BE2C (cell line): ENCODE results near the gene PLET1.
A peak's percentile ranks its signal among the peaks of the same experiment; 100 is the strongest.

Experiments
- DNase-seq: peaks from one replicate; pipeline ENCODE4 v3.0.0-alpha.2; 2020
- H3K27me3 ChIP-seq: fragments of 250-450 bp; sonication (Bioruptor Pico); 2 replicates; pipeline ENCODE4 v1.5.1; 2020; ENCODE audit warnings: mild to moderate bottlenecking
- H3K36me3 ChIP-seq: fragments of 250-450 bp; sonication (Bioruptor Pico); 2 replicates; pipeline ENCODE4 v1.5.1; 2020; ENCODE audit warnings: mild to moderate bottlenecking
- H3K4me1 ChIP-seq: fragments of 250-450 bp; sonication (Bioruptor Pico); 2 replicates; pipeline ENCODE4 v1.5.1; 2020
- H3K4me3 ChIP-seq: 2 replicates; pipeline ENCODE4 v1.5.1; 2011; ENCODE audit warnings: low read depth, low read length
- H3K9me3 ChIP-seq: fragments of 250-450 bp; sonication (Bioruptor Pico); 2 replicates; pipeline ENCODE4 v1.5.1; 2020
- CTCF ChIP-seq: IDR thresholded peaks from 2 replicates; pipeline ENCODE4 v1.5.1; 2012; ENCODE audit warnings: mild to moderate bottlenecking, low read depth, low read length

Gene PLET1

GRCh38 chr11:112221274-112221835 lies 39.3 kb downstream of the PLET1 start:
- no peaks in the 10 kb centered on the region for H3K9me3 ChIP-seq
- no peak for TF ChIP-seq CTCF
- no peaks in the 10 kb centered on the region for H3K4me1 ChIP-seq
- DNase-seq, result no peak
- H3K4me3 ChIP-seq, result no peak overlapping the region
- H3K27me3 ChIP-seq, result no peaks in the 10 kb centered on the region
- H3K36me3 ChIP-seq, result no peaks in the 10 kb centered on the region

GRCh38 chr11:112219476-112220232 lies 41.0 kb downstream of the PLET1 start:
- Histone ChIP-seq H3K36me3 (no peaks in the 10 kb centered on the region), H3K9me3 (no peaks in the 10 kb centered on the region), H3K4me1 (no peaks in the 10 kb centered on the region), H3K27me3 (no peaks in the 10 kb centered on the region), H3K4me3 (no peak overlapping the region)
- DNase-seq, result peak; percentile 39
- TF ChIP-seq CTCF, result peak; percentile 74

- no peaks in the 10 kb centered on the region for H3K27me3 ChIP-seq
- no peak for TF ChIP-seq CTCF
- H3K36me3 ChIP-seq, result no peaks in the 10 kb centered on the region
- no peak for DNase-seq
- H3K4me3 ChIP-seq, result no peak overlapping the region
- no peaks in the 10 kb centered on the region for H3K4me1 ChIP-seq
- no peaks in the 10 kb centered on the region for H3K9me3 ChIP-seq
These were observed 44.0 kb downstream of the PLET1 start for GRCh38 chr11:112216561-112217105.

GRCh38 chr11:112215621-112216020 lies 45.0 kb downstream of the PLET1 start:
- no peak for TF ChIP-seq CTCF

GRCh38 chr11:112213753-112214152 lies 46.9 kb downstream of the PLET1 start:
- no peak for DNase-seq
- no peak overlapping the region for H3K4me3 ChIP-seq
- TF ChIP-seq CTCF, result no peak
- H3K4me1 ChIP-seq, result no peaks in the 10 kb centered on the region
- no peaks in the 10 kb centered on the region for H3K9me3 ChIP-seq
- no peaks in the 10 kb centered on the region for H3K36me3 ChIP-seq
- H3K27me3 ChIP-seq, result no peaks in the 10 kb centered on the region

More at GRCh38 chr11:112215621-112216020, 45.0 kb downstream of the PLET1 start:
- Histone ChIP-seq H3K9me3 (no peaks in the 10 kb centered on the region), H3K4me3 (no peak overlapping the region), H3K36me3 (no peaks in the 10 kb centered on the region), H3K4me1 (no peaks in the 10 kb centered on the region), H3K27me3 (no peaks in the 10 kb centered on the region)
- DNase-seq, result no peak

- DNase-seq, result no peak
- no peaks in the 10 kb centered on the region for H3K9me3 ChIP-seq
- no peak for TF ChIP-seq CTCF
- H3K36me3 ChIP-seq, result no peaks in the 10 kb centered on the region
- H3K4me3 ChIP-seq, result no peak overlapping the region
- no peaks in the 10 kb centered on the region for H3K4me1 ChIP-seq
- H3K27me3 ChIP-seq, result no peaks in the 10 kb centered on the region
These were observed 48.0 kb downstream of the PLET1 start for GRCh38 chr11:112212710-112213109.
